D721Med (cell line): ENCODE measurements around the gene OR1I1.

Source experiments
- DNase-seq: peaks from one replicate; pipeline ENCODE4 v3.0.0; 2011; ENCODE audit warnings: low spot score; ENCODE audit not compliant: insufficient read length
- FAIRE-seq: peaks from 2 replicates; lab custom pipeline; 2011; peaks lifted over from hg19 to GRCh38; lab: Jason Lieb, UNC
- CTCF ChIP-seq: IDR thresholded peaks from 2 replicates; pipeline ENCODE4 v1.5.1; 2012; ENCODE audit warnings: mild to moderate bottlenecking, control low read depth; ENCODE audit not compliant: insufficient read depth; ENCODE audit errors: missing control alignments

The OR1I1 gene

GRCh38 chr19:15138427-15138826 lies 56.4 kb downstream of the OR1I1 start:
- no peak for FAIRE-seq
- no peak for DNase-seq
- no peak for TF ChIP-seq CTCF

- no peak for TF ChIP-seq CTCF
- DNase-seq = no peak
- FAIRE-seq = no peak
Observed at GRCh38 chr19:15141143-15141542, 59.1 kb downstream of the OR1I1 start.

- no peak for TF ChIP-seq CTCF
- DNase-seq (no peak), FAIRE-seq (no peak)
Observed at GRCh38 chr19:15142313-15142712, 60.3 kb downstream of the OR1I1 start.
